Measurements from ENCODE around the gene EPB42.

DNA sequence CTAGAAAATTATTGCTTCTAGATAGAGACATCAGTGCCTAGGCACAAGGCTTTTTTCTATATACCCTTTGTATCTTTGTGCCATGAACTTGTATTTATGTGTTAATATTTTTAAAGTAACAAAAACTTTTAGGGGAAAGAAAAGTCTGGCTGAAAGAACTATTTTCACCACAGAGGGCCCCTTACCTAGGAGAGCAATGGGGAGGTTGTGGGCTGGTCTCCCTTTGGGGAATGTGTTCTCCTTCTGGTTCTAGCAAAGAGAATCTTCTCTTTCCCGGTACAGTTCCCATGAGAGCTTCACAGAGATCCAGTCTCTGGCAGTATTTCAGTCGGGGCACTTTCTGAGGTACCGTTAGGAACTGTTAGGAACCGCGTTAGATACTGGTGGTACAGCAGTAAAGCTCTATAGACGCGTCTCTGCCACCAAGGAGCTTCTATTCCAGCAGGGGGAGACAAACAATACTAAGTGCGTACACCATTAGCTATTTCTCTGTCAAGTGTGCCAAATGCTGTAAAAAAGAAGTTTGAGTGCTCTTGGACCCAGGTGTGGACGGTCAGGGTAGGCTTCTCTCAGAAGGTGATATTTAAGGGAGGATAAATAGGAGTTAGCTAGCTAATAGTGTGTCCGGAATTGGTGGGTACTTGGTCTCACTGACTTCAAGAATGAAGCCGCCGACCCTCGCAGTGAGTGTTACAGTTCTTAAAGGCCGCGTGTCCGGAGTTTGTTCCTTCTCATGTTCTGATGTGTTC lies 4.6 kb upstream of the EPB42 start:
- no peak for TF ChIP-seq MYC (IDR thresholded peaks at IDR 0.05; ENCODE audit: low read depth, low read length)
- TF ChIP-seq POLR2A (IDR thresholded peaks at IDR 0.05; ENCODE audit: extremely low read depth, insufficient read length) = no peak
- TF ChIP-seq, protein P1, sequence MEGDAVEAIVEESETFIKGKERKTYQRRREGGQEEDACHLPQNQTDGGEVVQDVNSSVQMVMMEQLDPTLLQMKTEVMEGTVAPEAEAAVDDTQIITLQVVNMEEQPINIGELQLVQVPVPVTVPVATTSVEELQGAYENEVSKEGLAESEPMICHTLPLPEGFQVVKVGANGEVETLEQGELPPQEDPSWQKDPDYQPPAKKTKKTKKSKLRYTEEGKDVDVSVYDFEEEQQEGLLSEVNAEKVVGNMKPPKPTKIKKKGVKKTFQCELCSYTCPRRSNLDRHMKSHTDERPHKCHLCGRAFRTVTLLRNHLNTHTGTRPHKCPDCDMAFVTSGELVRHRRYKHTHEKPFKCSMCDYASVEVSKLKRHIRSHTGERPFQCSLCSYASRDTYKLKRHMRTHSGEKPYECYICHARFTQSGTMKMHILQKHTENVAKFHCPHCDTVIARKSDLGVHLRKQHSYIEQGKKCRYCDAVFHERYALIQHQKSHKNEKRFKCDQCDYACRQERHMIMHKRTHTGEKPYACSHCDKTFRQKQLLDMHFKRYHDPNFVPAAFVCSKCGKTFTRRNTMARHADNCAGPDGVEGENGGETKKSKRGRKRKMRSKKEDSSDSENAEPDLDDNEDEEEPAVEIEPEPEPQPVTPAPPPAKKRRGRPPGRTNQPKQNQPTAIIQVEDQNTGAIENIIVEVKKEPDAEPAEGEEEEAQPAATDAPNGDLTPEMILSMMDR (IDR thresholded peaks at IDR 0.05; ENCODE audit: low read depth, low read length) = peak; percentile 77
- TF ChIP-seq, protein P2, sequence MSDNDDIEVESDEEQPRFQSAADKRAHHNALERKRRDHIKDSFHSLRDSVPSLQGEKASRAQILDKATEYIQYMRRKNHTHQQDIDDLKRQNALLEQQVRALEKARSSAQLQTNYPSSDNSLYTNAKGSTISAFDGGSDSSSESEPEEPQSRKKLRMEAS (IDR thresholded peaks at IDR 0.05; ENCODE audit: low read depth, low read length) = no peak; the same call in 1 of the 2 replicates
